Body of pancreas (tissue), 4 donors: ENCODE measurements around the gene GSK3B.

Experiments
- POLR2A ChIP-seq, 3 donors: fragments of 450-650 bp; IDR thresholded peaks; one replicate each; pipeline ENCODE4 v1.6.1; 2016; ENCODE audit warnings: antibody characterized with exemption in 3 of 3, mild to moderate bottlenecking in 2 of 3
- TF ChIP-seq, protein P1 (sequence below), 7 experiments: fragments of 450-650 bp in 4 of 7; fragments of 200-600 bp in 3 of 7; sonication (generic) in 3 of 7; IDR thresholded peaks; one replicate each; pipeline ENCODE4 v1.5.1; 2016 to 2019; ENCODE audit warnings: antibody characterized with exemption in 7 of 7

DNA sequence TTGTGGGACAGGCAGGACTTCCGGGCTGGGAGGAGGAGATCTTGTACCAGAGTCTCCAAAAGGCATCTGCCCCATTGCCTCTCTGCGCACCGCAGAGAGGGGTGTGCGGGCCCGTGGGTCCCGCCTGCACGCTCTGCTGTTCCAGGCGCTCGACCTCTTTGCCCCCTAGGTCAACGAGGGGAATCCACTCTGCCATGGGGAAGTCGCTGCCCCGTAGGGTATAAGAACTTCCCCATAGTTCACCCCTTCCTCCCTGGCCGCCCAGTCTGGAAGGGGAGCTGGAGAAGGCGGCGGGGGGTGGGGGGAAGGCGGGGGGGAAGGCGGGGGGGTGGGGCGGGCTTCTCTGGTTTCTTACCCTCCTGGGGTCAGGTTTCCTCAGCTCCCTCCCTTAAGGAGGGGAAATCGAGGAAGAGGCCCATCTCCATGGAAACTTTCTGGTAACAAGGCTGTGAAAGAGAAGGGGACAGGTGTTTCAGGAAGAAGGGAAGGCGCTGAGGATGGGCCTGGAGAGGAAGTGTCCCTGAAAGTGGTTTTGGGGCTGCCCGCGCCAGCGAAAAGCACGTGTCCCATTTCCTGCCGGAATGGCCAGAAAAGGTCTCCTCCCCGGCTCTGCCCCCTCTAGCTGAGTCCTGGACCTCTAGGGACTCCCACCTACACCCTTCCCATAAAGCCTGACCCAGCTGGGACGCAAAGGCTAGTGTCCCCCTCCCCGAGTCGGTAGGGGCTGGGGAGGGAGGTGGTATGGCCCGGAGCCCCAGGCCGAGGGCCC, 284.8 kb downstream of the GSK3B start:
- TF ChIP-seq, protein P1, sequence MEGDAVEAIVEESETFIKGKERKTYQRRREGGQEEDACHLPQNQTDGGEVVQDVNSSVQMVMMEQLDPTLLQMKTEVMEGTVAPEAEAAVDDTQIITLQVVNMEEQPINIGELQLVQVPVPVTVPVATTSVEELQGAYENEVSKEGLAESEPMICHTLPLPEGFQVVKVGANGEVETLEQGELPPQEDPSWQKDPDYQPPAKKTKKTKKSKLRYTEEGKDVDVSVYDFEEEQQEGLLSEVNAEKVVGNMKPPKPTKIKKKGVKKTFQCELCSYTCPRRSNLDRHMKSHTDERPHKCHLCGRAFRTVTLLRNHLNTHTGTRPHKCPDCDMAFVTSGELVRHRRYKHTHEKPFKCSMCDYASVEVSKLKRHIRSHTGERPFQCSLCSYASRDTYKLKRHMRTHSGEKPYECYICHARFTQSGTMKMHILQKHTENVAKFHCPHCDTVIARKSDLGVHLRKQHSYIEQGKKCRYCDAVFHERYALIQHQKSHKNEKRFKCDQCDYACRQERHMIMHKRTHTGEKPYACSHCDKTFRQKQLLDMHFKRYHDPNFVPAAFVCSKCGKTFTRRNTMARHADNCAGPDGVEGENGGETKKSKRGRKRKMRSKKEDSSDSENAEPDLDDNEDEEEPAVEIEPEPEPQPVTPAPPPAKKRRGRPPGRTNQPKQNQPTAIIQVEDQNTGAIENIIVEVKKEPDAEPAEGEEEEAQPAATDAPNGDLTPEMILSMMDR (IDR thresholded peaks at IDR 0.05), result no peak
- no peak for TF ChIP-seq POLR2A (IDR thresholded peaks at IDR 0.05)
